ENCODE data around the gene GCDH. TPM values are rescaled to one million over a fixed set of nuclear protein-coding genes. Genes with fewer than 3 reads are reported as not detected.

The GCDH gene
- total and polyA plus RNA-seq, 8 donors: 17.5 to 30.8 (median 24.0) TPM; not detected in 1

GRCh38 chr19:12884627-12884925 lies 6.4 kb upstream of the GCDH start:
- TF ChIP-seq POLR2AphosphoS5 (IDR thresholded peaks at IDR 0.05): no peak
- no peak for TF ChIP-seq EP300 (IDR thresholded peaks at IDR 0.05)
- no peak for TF ChIP-seq CTCF (IDR thresholded peaks at IDR 0.05)
- TF ChIP-seq POLR2A (IDR thresholded peaks at IDR 0.05): no peak
- no peaks in the 10 kb centered on the region for H3K36me3 ChIP-seq
- peak overlapping the region in 2 of 4 donors; percentile 49 to 57 for H3K4me3 ChIP-seq
- intact Hi-C loops (cut with DNase I; ENCODE audit: low total_unique reads): loop anchor here (10.0 kb wide), 1 partner anchor 50 kb away; the partner anchor contains the start of genes CALR and FARSA
- WGBS, 5 donors: 72 to 77% (median 76%) methylated on average over 11 to 12 of the region's 12 CpGs
- peak overlapping the region in 3 of 5 donors; percentile 1 to 72 (median 69) for H3K27ac ChIP-seq
- H3K9me3 ChIP-seq: peaks cover 0 to 16% (median 12%) of the 10 kb centered on the region in 4 donors
- H3K27me3 ChIP-seq: peaks cover 0 to 26% (median 12%) of the 10 kb centered on the region in 3 donors
- DNase-seq: no peak
- H3K4me1 ChIP-seq: peaks cover 22 to 47% (median 41%) of the 10 kb centered on the region in 4 donors

GRCh38 chr19:12884926-12885748 lies 5.8 kb upstream of the GCDH start:
- 3 to 11% (median 4%) methylated on average over 28 to 73 of the region's 73 CpGs for WGBS, 5 donors
- Histone ChIP-seq H3K27ac (peak overlapping the region; percentile 57 to 74 (median 69)), H3K4me3 (peak overlapping the region; percentile 46 to 59 (median 53))

GRCh38 chr19:12885749-12886650 lies 5.0 kb upstream of the GCDH start:
- intact Hi-C loops (cut with DNase I; ENCODE audit: low total_unique reads): loop anchor here (10.0 kb wide), 1 partner anchor 49 kb away; the partner anchor contains the start of genes CALR and FARSA
- H3K9me3 ChIP-seq: peaks cover 0 to 16% (median 12%) of the 10 kb centered on the region in 4 donors
- 7 to 16% (median 10%) methylated on average over 14 to 53 of the region's 53 CpGs for WGBS, 5 donors
- no peak for TF ChIP-seq EP300 (IDR thresholded peaks at IDR 0.05)
- no peak for TF ChIP-seq POLR2AphosphoS5 (IDR thresholded peaks at IDR 0.05)
- TF ChIP-seq POLR2A (IDR thresholded peaks at IDR 0.05): no peak
- no peak for TF ChIP-seq CTCF (IDR thresholded peaks at IDR 0.05)
- H3K4me3 ChIP-seq: peak overlapping the region; percentile 46 to 59 (median 53)
- H3K27me3 ChIP-seq: peaks cover 0 to 26% (median 12%) of the 10 kb centered on the region in 3 donors
- peak overlapping the region; percentile 47 to 72 (median 61) for H3K27ac ChIP-seq
- peaks cover 23 to 41% (median 30%) of the 10 kb centered on the region in 4 donors for H3K4me1 ChIP-seq
- no peaks in the 10 kb centered on the region for H3K36me3 ChIP-seq
- DNase-seq: peak in 1 of 2 donors; percentile 34

More at GRCh38 chr19:12884926-12885748, 5.8 kb upstream of the GCDH start:
- TF ChIP-seq EP300 (IDR thresholded peaks at IDR 0.05) (no peak), POLR2A (IDR thresholded peaks at IDR 0.05) (peak in 1 of 4 donors; percentile 17), POLR2AphosphoS5 (IDR thresholded peaks at IDR 0.05) (peak in 1 of 3 donors; percentile 34), CTCF (IDR thresholded peaks at IDR 0.05) (peak in 5 of 7 experiments; percentile 34 to 71 (median 62))
- Histone ChIP-seq H3K4me1 (peaks cover 24 to 44% (median 36%) of the 10 kb centered on the region in 4 donors), H3K36me3 (no peaks in the 10 kb centered on the region), H3K27me3 (peaks cover 0 to 26% (median 12%) of the 10 kb centered on the region in 3 donors), H3K9me3 (peaks cover 0 to 16% (median 12%) of the 10 kb centered on the region in 4 donors)
- DNase-seq: peak; percentile 92 to 95
- intact Hi-C loops (cut with DNase I; ENCODE audit: low total_unique reads): loop anchor here (10.0 kb wide), 1 partner anchor 50 kb away; the partner anchor contains the start of genes CALR and FARSA

GRCh38 chr19:12886651-12886968 lies 4.3 kb upstream of the GCDH start:
- Histone ChIP-seq H3K27me3 (peaks cover 0 to 26% (median 12%) of the 10 kb centered on the region in 3 donors), H3K4me3 (no peak overlapping the region), H3K9me3 (peaks cover 0 to 16% (median 12%) of the 10 kb centered on the region in 4 donors), H3K4me1 (peaks cover 24 to 45% (median 33%) of the 10 kb centered on the region in 4 donors), H3K36me3 (no peaks in the 10 kb centered on the region), H3K27ac (no peak overlapping the region)
- 73 to 75% (median 75%) methylated on average over 5 of the region's 5 CpGs for WGBS, 5 donors
- intact Hi-C loops (cut with DNase I; ENCODE audit: low total_unique reads): loop anchor here (10.0 kb wide), 1 partner anchor 48 kb away; the partner anchor contains the start of genes CALR and FARSA
- no peak for DNase-seq
- no peak for TF ChIP-seq EP300 (IDR thresholded peaks at IDR 0.05)
- no peak for TF ChIP-seq POLR2A (IDR thresholded peaks at IDR 0.05)
- no peak for TF ChIP-seq POLR2AphosphoS5 (IDR thresholded peaks at IDR 0.05)
- no peak for TF ChIP-seq CTCF (IDR thresholded peaks at IDR 0.05)

Data from stomach (tissue), 9 donors.